ENCODE results near the gene KCNJ4. TPM values are rescaled to one million over a fixed set of nuclear protein-coding genes. Genes with fewer than 3 reads are reported as not detected.

The KCNJ4 gene
- total RNA-seq (2022; extraction: Qiagen RNA extraction): 0.82 to 1.1 TPM (median 0.94 TPM) in 5 replicates

GRCh38 chr22:38455076-38455529 is at the start of gene KCNJ4:
TSS of gene KCNJ4 (minus strand) at chr22:38455199. CDS start at chr22:38428132, 27,067 bp downstream.

GRCh38 chr22:38467904-38468442 is 13.0 kb upstream of the KCNJ4 start, which contains the start of gene KDELR3:
TSS of gene KDELR3 (plus strand) at chr22:38468096. CDS start at chr22:38468234, 138 bp downstream.

Other genes with a start within 250 kb of the KCNJ4 start
- gene TMEM184B, start 182.2 kb downstream of the KCNJ4 start, total RNA-seq (2022; extraction: Qiagen RNA extraction): 49.9 to 65.9 TPM (median 60.9 TPM) in 5 replicates
- 84.7 to 104 TPM (median 96.8 TPM) in 5 replicates for gene CSNK1E, start 137.8 kb downstream of the KCNJ4 start, total RNA-seq (2022; extraction: Qiagen RNA extraction)
- gene KDELR3, start 12.9 kb upstream of the KCNJ4 start, total RNA-seq (2022; extraction: Qiagen RNA extraction): 17.7 to 22.4 TPM (median 19.1 TPM) in 5 replicates
- 82.4 to 101 TPM (median 87.0 TPM) in 5 replicates for gene DDX17, start 51.1 kb upstream of the KCNJ4 start, total RNA-seq (2022; extraction: Qiagen RNA extraction)
- 3.4 to 6.3 TPM (median 4.7 TPM) in 5 replicates for gene DMC1, start 115.0 kb upstream of the KCNJ4 start, total RNA-seq (2022; extraction: Qiagen RNA extraction)
- gene FAM227A, start 201.2 kb upstream of the KCNJ4 start, total RNA-seq (2022; extraction: Qiagen RNA extraction): 0.38 to 0.68 TPM (median 0.60 TPM) in 5 replicates
- 14.8 to 17.1 TPM (median 15.5 TPM) in 5 replicates for gene CBY1, start 201.4 kb upstream of the KCNJ4 start, total RNA-seq (2022; extraction: Qiagen RNA extraction)
- gene TOMM22, start 226.8 kb upstream of the KCNJ4 start, total RNA-seq (2022; extraction: Qiagen RNA extraction): 57.5 to 72.6 TPM (median 68.1 TPM) in 5 replicates
- 27.8 to 32.0 TPM (median 29.0 TPM) in 5 replicates for gene JOSD1, start 245.7 kb upstream of the KCNJ4 start, total RNA-seq (2022; extraction: Qiagen RNA extraction)